GM18520 (cell line): ENCODE data around the gene ZSCAN20.

Source experiments
- ATAC-seq: cut with Tn5 transposase; IDR thresholded peaks from one replicate; pipeline ENCODE4 v1.9.1; 2021; ENCODE audit not compliant: unreplicated experiment

Gene ZSCAN20

GRCh38 chr1:33443080-33443704 is 29.3 kb upstream of the ZSCAN20 start:
- ATAC-seq, result no peak

GRCh38 chr1:33443705-33444180 is 28.7 kb upstream of the ZSCAN20 start:
- no peak for ATAC-seq

- ATAC-seq, result no peak
Measured at GRCh38 chr1:33445108-33445507, 27.3 kb upstream of the ZSCAN20 start.

- ATAC-seq, result no peak
Measured at GRCh38 chr1:33446590-33446989, 25.9 kb upstream of the ZSCAN20 start.

GRCh38 chr1:33454646-33455282 is 17.7 kb upstream of the ZSCAN20 start:
- ATAC-seq, result no peak

GRCh38 chr1:33455539-33456501 is 16.6 kb upstream of the ZSCAN20 start:
- no peak for ATAC-seq

- no peak for ATAC-seq
Measured at GRCh38 chr1:33456502-33456886, 16.0 kb upstream of the ZSCAN20 start.

GRCh38 chr1:33459691-33460090 is 12.8 kb upstream of the ZSCAN20 start:
- no peak for ATAC-seq

- no peak for ATAC-seq
Measured at GRCh38 chr1:33460144-33460543, 12.3 kb upstream of the ZSCAN20 start.

- no peak for ATAC-seq
Measured at GRCh38 chr1:33460947-33461629, 11.4 kb upstream of the ZSCAN20 start.

GRCh38 chr1:33462405-33463164 is 9.9 kb upstream of the ZSCAN20 start:
- no peak for ATAC-seq

- no peak for ATAC-seq
Measured at GRCh38 chr1:33464552-33464951, 7.9 kb upstream of the ZSCAN20 start.

- no peak for ATAC-seq
Measured at GRCh38 chr1:33465316-33465715, 7.1 kb upstream of the ZSCAN20 start.

GRCh38 chr1:33466159-33466558 is 6.3 kb upstream of the ZSCAN20 start:
- no peak for ATAC-seq

- no peak for ATAC-seq
Measured at GRCh38 chr1:33468011-33468410, 4.4 kb upstream of the ZSCAN20 start.

- ATAC-seq, result no peak
Measured at GRCh38 chr1:33468531-33468930, 3.9 kb upstream of the ZSCAN20 start.

- ATAC-seq, result no peak
Measured at GRCh38 chr1:33468967-33469366, 3.5 kb upstream of the ZSCAN20 start.

- no peak for ATAC-seq
Measured at GRCh38 chr1:33469691-33470090, 2.8 kb upstream of the ZSCAN20 start.

GRCh38 chr1:33470495-33471012 is 1.9 kb upstream of the ZSCAN20 start:
- ATAC-seq, result no peak

- no peak for ATAC-seq
Measured at GRCh38 chr1:33471416-33471815, 1.0 kb upstream of the ZSCAN20 start.
